Left renal cortex interstitium (tissue), 4 donors: ENCODE results near the gene COL16A1. TPM values are rescaled to one million over a fixed set of nuclear protein-coding genes. Genes with fewer than 3 reads are reported as not detected.
A peak's percentile ranks its signal among the peaks of the same experiment; 100 is the strongest.
"Not testable (repeated sequence)": the region's sequence is repeated elsewhere in the genome, so short reads cannot be mapped to it uniquely, and the experiment has no call there.

Source experiments
- DNase-seq, 4 donors: peaks; one replicate each; pipeline ENCODE4 v3.0.0-alpha.2; 2013; ENCODE audit warnings: low read depth in 4 of 4, low spot score in 2 of 4, missing footprints in 1 of 4
- polyA plus RNA-seq, 4 donors: library from polyadenylated mRNA; unstranded; fragments of 120-200 nt; gene quantifications; one replicate each; pipeline ENCODE4 v1.2.1, GENCODE V29; 2013; ENCODE audit not compliant: insufficient read length in 4 of 4

The COL16A1 gene
- polyA plus RNA-seq, 4 donors: 42.2 to 70.7 (median 53.5) TPM

DNA sequence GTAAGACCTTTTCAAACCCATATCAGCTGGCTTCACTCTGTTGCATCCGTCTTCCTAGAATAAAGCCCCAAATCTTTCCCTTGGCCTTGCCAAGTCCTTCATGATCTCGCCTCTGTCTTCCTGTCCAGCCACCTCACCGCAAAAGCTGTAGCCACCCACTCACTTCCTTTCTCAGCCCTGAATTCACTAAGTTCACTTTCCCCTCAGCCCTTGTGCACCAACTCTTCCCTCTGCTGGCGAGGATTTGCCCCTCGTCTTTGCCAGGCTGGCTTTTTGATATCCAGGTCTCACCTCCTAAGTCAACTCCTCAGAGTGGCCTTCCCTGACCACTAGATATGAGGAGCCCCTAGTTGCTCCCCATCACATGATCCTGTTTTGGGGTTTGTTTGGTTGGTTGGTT is 3.9 kb upstream of the COL16A1 start:
- no peak for DNase-seq

DNA sequence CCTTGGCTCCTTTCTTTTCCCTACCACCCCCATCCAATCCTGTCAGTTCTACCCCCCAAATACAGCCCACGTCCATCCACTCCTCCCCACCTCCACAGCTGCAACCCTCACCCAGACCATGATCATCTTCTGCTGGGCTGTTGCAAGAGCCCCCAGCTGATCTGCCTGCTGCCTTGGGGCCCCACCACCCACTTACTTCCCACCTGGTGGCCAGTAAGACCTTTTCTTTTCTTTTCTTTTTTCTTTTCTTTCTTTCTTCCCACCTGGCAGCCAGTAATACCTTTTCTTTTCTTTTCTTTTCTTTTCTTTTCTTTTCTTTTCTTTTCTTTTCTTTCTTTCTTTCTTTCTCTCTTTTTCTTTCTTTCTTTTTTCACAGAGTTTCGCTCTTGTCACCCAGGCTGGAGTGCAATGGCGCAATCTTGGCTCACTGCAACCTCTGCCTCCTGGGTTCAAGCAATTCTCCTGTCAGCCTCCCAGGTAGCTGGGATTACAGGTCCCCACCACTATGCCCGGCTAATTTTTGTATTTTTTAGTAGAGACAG is 3.3 kb upstream of the COL16A1 start:
- not testable (repeated sequence) for DNase-seq

DNA sequence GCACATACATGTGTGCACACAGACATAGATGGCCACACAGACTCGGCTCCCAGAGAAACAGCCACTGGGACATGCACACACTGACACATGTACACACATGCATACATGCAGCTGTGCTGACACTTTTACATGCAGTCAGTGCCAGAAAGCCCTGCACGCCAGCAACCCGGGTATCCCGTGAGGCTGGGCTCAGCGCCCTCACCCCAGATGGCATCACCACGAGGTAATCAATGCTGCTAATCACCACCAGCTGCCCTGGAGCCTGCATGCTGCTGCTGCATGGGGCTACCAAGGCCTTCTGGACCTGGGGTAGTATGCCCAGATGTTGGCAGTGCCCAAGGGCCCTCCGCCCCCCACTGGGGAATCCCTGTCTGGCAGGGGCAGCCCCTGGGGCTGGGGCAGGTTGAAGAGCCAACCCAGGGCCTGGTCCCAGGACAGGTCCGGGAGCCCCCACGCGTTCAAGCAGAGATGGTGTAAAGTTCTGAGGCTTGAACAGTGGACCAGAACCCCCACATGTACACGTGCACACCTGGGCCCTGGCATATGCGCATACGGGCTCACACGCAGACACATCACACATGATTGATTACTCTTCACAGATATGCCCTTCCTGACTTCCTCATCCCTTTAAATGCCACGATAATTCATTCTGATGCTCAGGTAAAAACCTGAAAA is 2.7 kb upstream of the COL16A1 start:
- no peak for DNase-seq

DNA sequence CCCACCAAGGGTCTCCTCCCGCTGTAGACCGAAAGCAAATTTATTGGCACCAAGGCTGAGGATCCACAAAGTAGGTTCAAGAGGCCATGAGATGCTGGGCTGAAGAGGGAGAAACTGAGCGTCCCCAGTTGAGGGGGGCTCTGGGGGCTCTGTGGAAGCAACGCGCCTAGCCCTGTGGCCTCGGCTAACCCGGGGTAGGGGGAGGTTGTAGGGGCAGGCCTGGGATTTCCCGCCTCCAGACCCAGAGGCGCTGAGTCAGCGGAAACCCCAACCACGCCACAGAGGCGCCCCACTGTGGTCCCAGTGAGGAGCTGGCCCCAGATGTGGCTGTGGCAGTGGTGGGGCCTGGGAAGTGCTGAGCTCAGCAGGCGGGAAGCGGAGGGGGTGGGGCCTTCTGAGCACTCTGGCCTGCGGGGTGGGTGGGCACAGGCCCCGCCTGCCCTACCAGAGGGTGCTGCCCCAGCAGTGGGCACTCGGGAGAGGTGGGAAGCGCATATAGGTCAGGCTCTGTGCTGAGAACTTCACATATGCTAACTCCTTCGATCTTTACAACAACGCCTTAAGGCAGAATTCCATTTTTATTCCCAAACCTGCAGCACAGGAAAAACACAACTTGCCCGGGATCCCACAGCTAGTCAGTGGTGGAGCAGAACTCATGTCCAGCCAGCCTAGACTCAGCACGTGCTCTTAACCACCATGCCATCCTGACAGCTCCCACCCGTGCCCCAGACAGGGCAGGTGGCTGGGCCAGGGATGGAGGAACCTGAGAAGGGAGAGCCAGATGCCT is 1.5 kb upstream of the COL16A1 start:
- peak in 1 of 4 donors; percentile 35 for DNase-seq

DNA sequence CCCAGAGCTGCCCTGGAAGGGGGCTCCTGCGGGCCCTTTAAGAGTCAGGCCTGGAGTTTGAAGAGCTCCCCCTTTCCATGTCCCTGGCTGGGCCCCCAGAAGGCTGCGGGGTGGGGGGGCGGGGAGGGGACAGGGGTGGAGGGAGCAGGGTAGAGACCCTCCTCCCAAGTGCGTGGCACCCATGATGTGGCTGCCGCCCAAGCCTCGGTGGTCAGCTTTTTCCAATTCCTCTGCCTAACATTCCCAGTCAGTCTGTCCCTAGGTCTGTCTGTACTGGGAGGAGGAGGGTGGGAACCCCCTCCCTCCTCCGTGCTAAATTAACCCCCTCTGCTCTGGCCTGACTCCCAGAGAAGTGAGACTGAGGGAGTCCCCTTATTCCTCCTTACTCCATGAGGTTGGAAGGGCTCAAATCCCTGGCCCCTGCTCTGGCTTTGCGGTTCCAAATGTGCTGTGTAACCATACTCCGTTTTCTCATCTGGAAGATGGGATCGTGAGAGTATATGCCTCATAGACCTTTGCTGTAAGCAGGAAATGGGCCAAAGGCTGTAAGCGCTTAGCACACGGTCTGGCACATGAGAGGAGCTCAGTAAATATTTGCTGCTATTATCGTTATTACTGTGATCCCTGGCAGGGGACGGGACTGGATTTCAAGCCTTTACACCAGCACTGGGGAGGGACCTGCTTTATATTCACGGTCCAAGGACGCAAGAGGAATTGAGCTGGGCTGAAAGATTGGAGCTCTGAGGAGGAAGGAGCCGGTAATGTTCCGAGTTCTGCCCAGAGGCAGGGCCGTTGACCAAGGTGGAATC is 658 bp upstream of the COL16A1 start:
- no peak for DNase-seq

DNA sequence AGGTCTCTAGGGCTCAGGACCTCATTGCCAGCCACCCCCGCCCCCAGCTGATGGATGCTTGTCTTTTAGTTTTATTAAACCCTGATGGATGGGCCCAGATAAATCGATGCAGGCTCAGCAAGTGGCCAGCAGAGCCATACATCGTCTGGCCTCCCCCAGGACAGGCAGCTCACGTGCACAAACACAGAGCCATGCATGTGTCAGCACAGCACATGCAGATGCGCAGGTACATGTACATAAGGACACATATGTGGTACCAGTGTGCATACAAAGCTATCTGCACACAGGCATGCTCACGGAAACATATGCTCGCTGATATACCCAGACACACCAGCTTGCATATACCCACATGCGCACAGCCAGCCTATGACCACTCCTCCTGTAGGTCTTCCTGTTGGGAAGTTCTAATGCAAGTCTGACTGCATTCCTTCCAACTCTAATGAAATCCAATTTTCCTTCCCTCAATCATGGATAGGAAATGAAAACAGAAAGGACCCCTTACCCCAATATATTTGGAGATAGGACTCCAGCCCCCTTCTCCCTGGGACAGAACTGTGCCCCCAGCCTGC is 897 bp downstream of the COL16A1 start:
- no peak for DNase-seq

DNA sequence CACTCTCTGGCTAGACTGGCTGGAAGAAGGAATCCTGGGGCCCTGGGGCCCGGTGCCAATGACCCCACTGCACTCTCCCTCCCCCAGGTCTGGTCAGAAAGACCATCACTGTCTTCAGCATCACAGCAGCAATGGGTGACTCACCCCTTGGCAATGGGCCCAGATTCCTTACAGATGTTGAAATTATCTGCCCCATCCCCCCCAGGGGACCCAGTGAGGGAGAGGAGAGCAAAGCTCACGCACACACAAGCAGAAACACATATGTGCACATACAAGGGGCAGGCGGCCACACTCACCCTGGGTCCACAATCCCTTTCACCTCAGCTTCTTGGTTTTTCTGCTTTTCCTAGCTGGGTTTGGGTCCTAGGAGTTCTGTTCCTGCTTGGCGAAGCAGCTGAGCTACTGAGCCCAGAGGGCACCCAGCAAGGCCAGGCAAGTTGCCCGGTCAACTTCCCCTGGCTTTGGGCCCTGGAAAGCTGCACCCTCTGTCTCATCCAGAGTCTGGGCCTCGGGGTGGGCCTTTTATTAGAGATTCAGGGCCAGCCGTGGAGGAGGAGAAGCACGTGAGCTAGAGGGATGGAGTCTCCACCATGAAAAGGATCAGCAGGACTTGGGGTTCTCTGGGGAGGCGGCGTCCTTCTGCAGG is 2.6 kb downstream of the COL16A1 start:
- DNase-seq: peak in 1 of 4 donors; percentile 26

DNA sequence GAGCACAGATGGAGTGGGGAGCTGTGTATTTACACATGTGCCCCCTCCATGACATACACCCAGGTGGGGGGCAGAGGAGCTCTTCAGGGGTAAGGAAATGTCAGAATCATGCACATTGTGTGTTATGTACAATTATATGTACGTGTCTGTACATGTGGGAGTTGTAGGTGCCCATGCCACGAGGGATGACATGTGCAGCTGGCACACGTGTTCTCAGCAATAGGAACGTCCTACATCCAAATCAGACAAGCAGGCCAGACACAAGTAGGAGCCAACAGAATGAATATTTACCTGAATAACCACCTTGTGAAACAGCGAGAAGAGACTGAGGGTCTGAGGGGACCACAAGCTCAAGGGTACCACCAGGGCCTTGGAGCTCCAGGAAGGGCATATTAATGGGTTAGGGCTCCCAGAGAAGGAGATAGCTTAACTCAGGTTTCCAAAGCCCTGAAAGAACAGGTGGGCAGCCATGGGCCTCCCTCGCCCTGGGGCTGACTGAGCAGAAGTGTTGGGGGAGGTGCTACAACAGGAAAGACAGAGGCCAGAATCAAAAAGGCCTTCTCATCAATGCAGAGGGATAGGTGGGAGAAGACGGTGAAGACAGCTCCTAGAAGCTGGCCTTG is 3.2 kb downstream of the COL16A1 start:
- DNase-seq: no peak

DNA sequence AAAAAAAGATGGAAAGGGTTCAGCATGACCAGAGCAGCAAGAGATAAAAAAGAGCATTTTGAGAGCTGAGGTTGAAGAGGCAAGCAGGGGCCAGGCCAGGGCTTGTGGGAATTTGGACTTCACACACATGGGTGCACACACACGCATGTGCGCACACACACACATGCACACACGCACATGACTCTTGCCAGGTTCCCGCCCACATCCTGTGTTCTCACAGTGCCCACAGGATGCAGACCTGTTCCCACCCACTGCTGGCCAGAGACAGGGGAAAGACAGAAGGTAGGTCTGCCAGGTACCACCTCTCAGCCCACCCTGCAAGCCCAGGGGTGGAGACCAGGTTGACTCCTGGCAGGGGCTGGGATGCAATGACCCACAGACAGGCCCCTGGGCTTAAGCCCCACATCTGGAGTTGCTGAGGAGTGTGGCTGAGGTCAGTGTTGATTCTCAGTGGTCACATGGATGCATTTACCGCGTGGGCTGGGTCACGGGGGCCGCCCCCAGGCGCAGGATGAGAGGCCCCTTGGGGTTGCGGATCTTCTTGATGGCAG is 4.4 kb downstream of the COL16A1 start:
- DNase-seq: no peak

DNA sequence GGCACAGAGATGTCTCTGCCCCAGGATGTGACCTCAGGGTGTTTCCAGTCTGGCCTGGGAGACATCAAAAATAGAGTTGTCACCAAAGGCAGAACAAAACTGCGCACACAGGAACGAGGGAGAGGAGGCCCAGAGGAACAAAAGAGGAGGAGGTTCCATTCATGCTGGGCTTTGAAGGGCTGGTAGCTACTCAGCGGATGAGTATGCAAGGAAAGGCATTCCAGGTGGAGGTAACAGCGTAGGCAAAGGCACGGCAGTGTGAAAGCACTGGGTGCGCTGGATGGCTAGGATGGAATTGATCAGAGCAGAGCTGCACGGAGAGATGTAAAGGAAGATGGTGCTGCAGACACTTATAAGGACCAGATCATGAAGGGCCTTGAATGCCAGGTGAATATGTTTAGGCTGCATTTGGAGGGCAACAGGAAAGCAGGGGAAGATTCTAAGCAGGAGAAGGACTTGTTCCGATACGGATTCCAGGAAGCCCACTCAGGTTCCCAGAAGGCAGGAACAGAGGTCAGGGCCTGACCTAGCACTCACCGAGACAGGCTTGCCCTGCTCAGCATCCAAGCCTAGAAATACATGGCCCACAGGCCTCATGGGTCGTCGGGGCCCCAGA is 6.3 kb downstream of the COL16A1 start:
- no peak for DNase-seq

DNA sequence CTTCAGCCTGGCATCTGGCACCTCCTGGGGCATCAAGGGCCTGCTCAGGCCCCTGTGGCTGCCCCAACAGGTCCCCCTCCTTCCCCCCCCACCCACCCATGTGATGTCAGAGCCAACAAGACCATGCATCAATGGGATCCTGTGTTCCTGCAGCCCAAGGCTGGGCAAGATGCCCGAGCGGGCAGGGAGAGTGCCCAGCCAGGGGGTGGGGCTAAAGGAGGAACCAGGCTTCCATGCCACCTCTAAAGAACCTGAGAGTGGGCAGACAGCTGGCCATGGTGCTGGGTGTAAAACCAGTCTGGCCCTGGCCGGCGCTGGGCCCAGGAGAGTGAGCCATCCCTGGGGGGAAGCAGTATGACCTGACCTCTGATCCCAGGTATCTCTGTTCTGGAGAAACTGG is 7.6 kb downstream of the COL16A1 start:
- DNase-seq: no peak

DNA sequence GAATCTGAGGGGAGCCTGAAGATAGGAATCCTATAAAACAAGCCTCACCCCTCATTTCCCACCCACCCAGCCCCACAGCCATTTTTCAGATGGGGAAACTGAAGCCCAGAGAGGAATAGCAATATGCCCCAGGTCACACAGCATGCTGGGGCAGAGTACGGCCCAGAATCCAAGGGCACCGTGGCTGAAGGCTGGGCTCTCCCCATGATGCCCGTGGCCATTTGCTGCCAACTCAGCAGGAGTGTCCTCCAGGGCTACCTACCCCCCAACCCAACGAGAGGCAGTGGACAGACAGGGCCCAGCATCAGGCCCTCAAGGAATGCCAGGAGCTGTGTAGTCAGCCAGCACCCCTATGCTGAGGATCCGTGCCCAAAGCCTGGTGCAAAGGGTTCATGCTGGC is 8.5 kb downstream of the COL16A1 start:
- DNase-seq: no peak

DNA sequence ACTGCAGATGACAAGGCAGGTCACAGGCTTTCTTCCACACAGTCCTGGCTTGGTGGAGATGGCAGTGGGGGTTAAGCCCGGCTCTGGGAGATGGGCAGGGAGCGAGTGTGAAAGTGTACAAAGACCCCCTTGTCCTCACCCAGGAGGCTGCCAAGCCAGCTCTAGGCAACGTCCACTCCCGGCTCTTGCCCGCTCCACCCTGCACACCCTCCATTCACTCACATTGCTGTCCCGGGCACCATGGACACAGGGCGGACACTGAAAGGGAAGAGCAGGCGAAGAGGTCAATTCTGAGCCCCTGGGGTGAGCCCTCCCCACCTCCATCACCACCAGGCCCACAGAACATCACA is 8.9 kb downstream of the COL16A1 start:
- DNase-seq: no peak

DNA sequence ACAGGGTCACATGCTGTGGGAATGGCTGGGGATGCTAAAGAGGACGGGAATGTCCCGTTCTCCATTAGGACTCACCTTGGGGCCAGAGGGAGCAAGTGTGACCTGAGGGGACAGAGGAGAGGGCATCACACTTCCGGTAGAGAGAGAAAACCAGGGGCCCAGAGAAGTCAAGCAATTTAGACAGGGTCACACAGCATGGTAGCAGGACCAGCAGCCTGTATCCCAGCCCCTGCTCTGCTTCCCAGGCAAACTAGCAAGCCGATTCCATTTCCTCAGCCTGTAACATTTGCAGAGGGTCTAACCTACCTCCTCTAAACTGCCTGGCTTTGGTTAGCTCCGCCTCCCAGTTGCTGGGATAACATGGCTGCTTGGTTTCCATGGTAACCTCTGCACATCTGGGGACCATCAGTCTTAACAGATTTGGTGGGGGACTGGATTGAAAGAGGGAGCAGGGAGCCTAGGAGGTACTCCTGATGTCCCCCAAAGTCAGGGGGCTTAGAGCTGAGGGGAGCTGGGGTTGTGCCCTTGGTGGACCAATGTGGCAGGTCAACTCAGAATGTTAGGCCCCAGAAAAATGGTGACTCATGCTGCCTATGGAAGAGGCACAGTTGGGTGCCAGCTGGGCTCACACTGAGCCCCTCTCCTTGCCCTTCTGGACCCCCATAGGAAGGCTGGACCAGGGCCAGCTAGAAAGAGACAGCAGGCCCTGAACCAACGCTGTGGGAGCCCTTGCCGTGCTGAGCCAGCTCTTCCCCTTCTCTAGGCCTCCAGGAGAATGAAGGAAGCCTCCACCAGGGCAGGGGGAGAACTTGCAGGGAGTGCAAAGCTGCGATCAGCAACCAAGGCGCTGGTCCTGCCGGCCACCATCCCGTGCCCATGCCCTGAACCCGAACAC is 9.5 kb downstream of the COL16A1 start:
- DNase-seq: no peak

DNA sequence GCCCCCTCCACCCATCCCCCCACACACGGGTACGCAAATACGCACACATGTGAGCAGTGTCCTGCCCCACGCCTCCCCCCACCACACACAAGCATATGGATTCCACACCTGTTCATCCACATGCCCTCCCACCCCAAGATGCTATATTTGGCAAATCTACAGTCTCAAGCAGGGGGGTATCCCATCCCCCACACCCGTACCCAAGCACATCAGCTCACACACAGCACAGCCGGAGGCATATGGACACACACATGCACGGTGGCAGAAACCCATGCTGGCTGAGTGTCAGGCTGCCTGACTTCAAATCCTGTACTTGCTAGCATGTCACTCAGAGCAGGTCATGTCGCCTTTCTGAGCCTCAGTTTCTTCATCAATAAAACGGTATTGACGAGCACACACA is 10.6 kb downstream of the COL16A1 start:
- no peak for DNase-seq

DNA sequence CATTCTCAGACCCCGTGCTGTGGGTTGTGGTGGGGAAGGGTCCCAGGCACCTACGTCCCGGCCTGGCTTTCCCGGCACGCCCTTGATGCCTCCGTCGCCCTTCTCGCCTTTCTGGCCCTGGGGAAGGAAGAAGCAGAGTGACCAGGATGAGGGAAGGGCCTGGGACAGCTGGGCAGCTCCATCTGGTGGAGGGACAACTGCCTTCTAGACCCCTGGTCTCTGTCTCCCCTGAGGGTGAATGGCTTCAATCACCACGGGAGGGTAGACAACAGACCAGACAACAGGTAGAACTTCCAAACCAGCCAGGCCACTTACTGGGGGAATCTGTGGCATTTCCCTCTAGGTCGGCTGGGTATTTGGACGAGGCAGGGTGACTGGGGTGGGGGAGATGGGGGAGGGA is 11.9 kb downstream of the COL16A1 start:
- DNase-seq: no peak

DNA sequence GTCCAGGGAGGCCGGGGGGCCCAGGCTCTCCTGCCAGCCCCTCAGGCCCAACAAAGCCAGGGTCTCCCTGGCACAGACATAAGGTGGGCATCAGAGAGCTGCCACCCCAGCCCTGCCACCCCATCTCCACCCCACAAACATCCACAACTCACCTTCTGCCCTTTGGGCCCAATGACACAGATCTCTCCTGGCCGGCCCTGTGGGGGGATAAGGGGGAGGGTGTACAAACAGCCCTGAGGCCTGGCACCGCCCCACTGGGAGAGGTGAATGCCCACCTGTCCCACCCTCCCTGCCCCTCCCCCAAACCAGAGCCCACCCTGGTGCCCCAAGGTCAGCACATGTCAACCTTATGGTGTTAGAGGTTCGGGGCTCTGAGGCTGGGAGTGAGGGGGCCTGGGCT is 12.4 kb downstream of the COL16A1 start:
- DNase-seq: no peak

DNA sequence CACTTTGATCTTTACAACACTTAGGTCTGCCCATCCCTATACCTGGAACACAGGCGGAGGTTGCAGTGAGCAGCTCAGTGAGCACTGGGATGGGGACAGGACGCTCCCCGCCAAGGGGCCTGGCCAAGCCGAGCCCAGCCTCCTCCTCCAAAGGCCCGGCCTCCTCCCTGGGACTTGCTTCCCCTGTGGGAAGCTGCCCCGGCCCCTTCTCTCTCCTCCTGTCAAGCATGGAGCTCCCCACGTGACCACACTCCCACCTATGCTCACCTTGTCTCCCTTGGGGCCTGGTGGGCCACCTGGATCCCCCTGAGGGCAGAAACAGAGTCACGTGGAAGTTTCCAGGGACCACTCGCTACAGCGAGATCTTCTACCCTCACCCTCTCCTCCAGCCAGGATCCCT is 12.9 kb downstream of the COL16A1 start:
- no peak for DNase-seq
